IMR-90 (cell line): ENCODE results near the gene SPATA31D4. TPM values are rescaled to one million over a fixed set of nuclear protein-coding genes. Genes with fewer than 3 reads are reported as not detected.

Experiments
- ATAC-seq: fragments of 200-7000 bp; cut with Tn5 transposase; 2 replicates; pipeline ENCODE4 v1.9.1; 2020; ENCODE audit warnings: low read depth, mild to moderate bottlenecking, moderate library complexity
- BruUV-seq: library from RNA; stranded (reverse); fragments of 400-500 nt; replicated peaks from 2 replicates; lab custom pipeline; 2021; lab: Mats Ljungman, UMichigan
- CTCF ChIA-PET: fragments of 300-600 bp; formaldehyde crosslinking; extraction: SDS; loops from one replicate; lab custom pipeline; 2021; ENCODE audit warnings: antibody characterized with exemption; lab: Yijun Ruan, JAX
- POLR2A ChIA-PET: fragments of 300-600 bp; sonication (Branson Sonifier 250); formaldehyde crosslinking; loops from one replicate; lab custom pipeline; 2022; ENCODE audit warnings: antibody characterized with exemption; ENCODE audit not compliant: unreplicated experiment; lab: Charles Lee
- DNase-seq: peaks from one replicate; pipeline ENCODE4 v3.0.0; 2013
- H2AFZ ChIP-seq: replicated peaks from 2 replicates; pipeline ENCODE3; 2013; ENCODE audit warnings: low read length, mild to moderate bottlenecking; ENCODE audit not compliant: poor library complexity
- H2AK5ac ChIP-seq: 2 replicates; pipeline ENCODE4 v1.6.1; 2013; ENCODE audit warnings: low read depth, low read length, inconsistent platforms
- H2AK9ac ChIP-seq: replicated peaks from 2 replicates; pipeline ENCODE3; 2013; ENCODE audit warnings: mild to moderate bottlenecking, low read depth, low read length, moderate library complexity; ENCODE audit not compliant: poor library complexity
- H2BK120ac ChIP-seq: 2 replicates; pipeline ENCODE4 v1.6.1; 2013; ENCODE audit warnings: low read depth, low read length, inconsistent platforms
- H2BK15ac ChIP-seq: 3 replicates; pipeline ENCODE4 v1.6.1; 2013; ENCODE audit warnings: low read depth, low read length, inconsistent platforms
- H2BK20ac ChIP-seq: 2 replicates; pipeline ENCODE4 v1.6.1; 2013; ENCODE audit warnings: low read depth, mild to moderate bottlenecking, inconsistent platforms, low read length, moderate library complexity
- H2BK5ac ChIP-seq: 2 replicates; pipeline ENCODE4 v1.6.1; 2013; ENCODE audit warnings: mild to moderate bottlenecking, low read depth, low read length, inconsistent platforms; ENCODE audit not compliant: poor library complexity, severe bottlenecking
- H3K14ac ChIP-seq: replicated peaks from 2 replicates; pipeline ENCODE4 v1.6.1; 2013; ENCODE audit warnings: low read depth, low read length, inconsistent platforms
- H3K18ac ChIP-seq: 2 replicates; pipeline ENCODE4 v1.6.1; 2013; ENCODE audit warnings: low read depth, low read length, control low read depth
- H3K23ac ChIP-seq: 2 replicates; pipeline ENCODE4 v1.6.1; 2013; ENCODE audit warnings: low read depth, low read length, inconsistent platforms
- H3K27ac ChIP-seq: 2 replicates; pipeline ENCODE4 v1.5.1; 2013; ENCODE audit warnings: mild to moderate bottlenecking, control low read depth, low read length; ENCODE audit not compliant: insufficient read depth
- H3K27me3 ChIP-seq: 2 replicates; pipeline ENCODE4 v1.6.1; 2013; ENCODE audit warnings: low read length; ENCODE audit not compliant: control insufficient read depth, insufficient read depth
- H3K36me3 ChIP-seq: 2 replicates; pipeline ENCODE4 v1.6.1; 2013; ENCODE audit warnings: low read length, mixed read lengths; ENCODE audit not compliant: control insufficient read depth, insufficient read depth
- H3K4ac ChIP-seq: 2 replicates; pipeline ENCODE4 v1.6.1; 2013; ENCODE audit warnings: low read depth, low read length, inconsistent platforms
- H3K4me1 ChIP-seq: 2 replicates; pipeline ENCODE4 v1.6.1; 2013; ENCODE audit warnings: low read length, mixed read lengths; ENCODE audit not compliant: control insufficient read depth, insufficient read depth
- H3K4me2 ChIP-seq: 2 replicates; pipeline ENCODE4 v1.6.1; 2013; ENCODE audit warnings: low read depth, mild to moderate bottlenecking, control low read depth, low read length, moderate library complexity
- H3K4me3 ChIP-seq: 2 replicates; pipeline ENCODE4 v1.5.1; 2013; ENCODE audit warnings: low read depth, mild to moderate bottlenecking, control low read depth, low read length, moderate library complexity; ENCODE audit not compliant: insufficient read depth
- H3K56ac ChIP-seq: 2 replicates; pipeline ENCODE4 v1.6.1; 2013; ENCODE audit warnings: low read length, inconsistent platforms; ENCODE audit not compliant: insufficient read depth; ENCODE audit errors: extremely low read depth
- H3K79me1 ChIP-seq, 2 experiments: 2 replicates each; pipeline ENCODE4 v1.6.1; 2013; ENCODE audit warnings: low read length in 2 of 2, inconsistent platforms in 1 of 2, low read depth in 1 of 2
- H3K9ac ChIP-seq: 2 replicates; pipeline ENCODE4 v1.6.1; 2013; ENCODE audit warnings: low read depth, low read length, control low read depth
- H3K9me1 ChIP-seq: 2 replicates; pipeline ENCODE4 v1.6.1; 2013; ENCODE audit warnings: low read length, inconsistent platforms; ENCODE audit not compliant: insufficient read depth
- H3K9me3 ChIP-seq: 2 replicates; pipeline ENCODE4 v1.6.1; 2013; ENCODE audit warnings: low read length; ENCODE audit not compliant: control insufficient read depth, insufficient read depth
- H4K20me1 ChIP-seq: 2 replicates; pipeline ENCODE4 v1.6.1; 2013; ENCODE audit warnings: low read length, inconsistent platforms; ENCODE audit not compliant: insufficient read depth
- H4K5ac ChIP-seq: 2 replicates; pipeline ENCODE4 v1.6.1; 2013; ENCODE audit warnings: mild to moderate bottlenecking, low read depth, low read length, control low read depth
- H4K8ac ChIP-seq, 2 experiments: 2 replicates each; pipeline ENCODE4 v1.6.1; 2013; ENCODE audit warnings: low read depth in 2 of 2, low read length in 2 of 2, control low read depth in 1 of 2, inconsistent platforms in 1 of 2
- H4K91ac ChIP-seq: 2 replicates; pipeline ENCODE4 v1.6.1; 2013; ENCODE audit warnings: low read depth, low read length, inconsistent platforms; ENCODE audit not compliant: insufficient read depth
- BHLHE40 ChIP-seq: fragments of 150-350 bp; IDR thresholded peaks from 2 replicates; pipeline ENCODE4 v1.6.1; 2016; ENCODE audit warnings: mild to moderate bottlenecking, low read depth, low read length
- WGBS, 2 experiments: methylation state at CpG; one replicate each; pipeline versions ENCODE4 v1.1.5 to v1.1.7; 2013; ENCODE audit warnings: missing lambda C conversion rate in 2 of 2; ENCODE audit not compliant: insufficient read length in 1 of 2; ENCODE audit errors: extremely low coverage in 2 of 2; 5-methylcytosine and 5-hydroxymethylcytosine counted together
- dilution Hi-C: fragments of 300-500 bp; cut with HindIII; formaldehyde crosslinking; loops from one replicate; pipeline ENCODE4 v1.14.3; 2018; ENCODE audit warnings: low sequenced_read_pairs; ENCODE audit not compliant: unreplicated experiment
- in situ Hi-C: fragments of 300-500 bp; cut with MboI; formaldehyde crosslinking; loops from 3 replicates; pipeline ENCODE4 v1.14.3; 2019; ENCODE audit warnings: low sequenced_read_pairs, inconsistent platforms, mixed read lengths
- intact Hi-C: fragments of 100-400 bp; cut with micrococcal nuclease; formaldehyde crosslinking; loops from 2 replicates; pipeline ENCODE4 v1.10.0; 2022
- polyA plus RNA-seq, 3 experiments: library from polyadenylated mRNA; depleted of rRNA; stranded (reverse); fragments of >200 nt; gene quantifications; 2 replicates each; pipeline ENCODE4 v1.2.3, GENCODE V29; 2012; ENCODE audit warnings: low replicate concordance in 1 of 3
- total RNA-seq: library from RNA; depleted of rRNA; stranded (reverse); fragments of >200 nt; gene quantifications from 2 replicates; pipeline ENCODE4 v1.2.3, GENCODE V29; 2012

SPATA31D4 gene
- total and polyA plus RNA-seq, 2 of the 4 experiments (the other 2 are of a cell fraction): not detected

DNA sequence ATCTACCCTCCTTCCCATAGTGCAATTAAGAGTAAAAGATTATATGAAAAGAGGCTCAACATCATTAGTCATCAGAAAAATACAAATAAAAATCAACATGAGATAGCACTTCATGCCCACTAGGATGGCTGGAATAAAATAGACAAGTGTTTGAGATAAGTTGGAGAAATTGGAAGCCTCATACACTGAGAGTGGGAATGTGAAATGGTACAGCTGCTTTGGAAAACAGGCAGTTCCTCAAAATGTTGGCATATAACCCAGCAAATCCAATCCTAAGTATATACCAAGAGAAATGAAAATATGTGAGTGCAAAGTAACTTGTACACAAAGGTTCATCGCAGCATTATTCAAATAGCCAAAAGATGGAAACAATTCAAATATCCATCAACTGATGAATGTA, 24.9 kb downstream of the SPATA31D4 start:
- Histone ChIP-seq H4K91ac (no peak overlapping the region), H3K56ac (no peak overlapping the region), H2AK5ac (no peak overlapping the region), H3K9me1 (no peaks in the 10 kb centered on the region), H3K27ac (no peak overlapping the region), H3K79me1 (no peaks in the 10 kb centered on the region), H3K14ac (no peak overlapping the region), H3K4ac (no peak overlapping the region), H3K4me3 (no peak overlapping the region), H4K20me1 (no peaks in the 10 kb centered on the region), H2AK9ac (no peak overlapping the region), H3K9me3 (peaks cover 7% of the 10 kb centered on the region), H4K5ac (no peak overlapping the region), H2BK15ac (no peak overlapping the region), H3K23ac (no peak overlapping the region), H4K8ac (no peak overlapping the region), H2BK120ac (no peak overlapping the region), H3K9ac (no peak overlapping the region), H3K18ac (no peak overlapping the region), H2AFZ (no peak overlapping the region), H3K27me3 (peaks cover 13% of the 10 kb centered on the region), H3K36me3 (no peaks in the 10 kb centered on the region), H3K4me1 (no peaks in the 10 kb centered on the region), H3K4me2 (no peak overlapping the region), H2BK20ac (no peak overlapping the region), H2BK5ac (no peak overlapping the region)
- no CpG with 5 or more reads among the region's 1 CpG for WGBS, 2 experiments
- DNase-seq (no peak), ATAC-seq (no peak)
- ChIA-PET POLR2A (no interaction called here), CTCF (no interaction called here)
- TF ChIP-seq BHLHE40: no peak
- BruUV-seq: no TSS peak
- in situ Hi-C loops (no loop called here), intact Hi-C loops (no loop called here), dilution Hi-C loops (no loop called here)
